PFSK-1 (cell line): ENCODE results near the gene C16orf46.

Experiments
- FOXP2 ChIP-seq: optimal IDR thresholded peaks from 2 replicates; pipeline ENCODE3; 2011; ENCODE audit warnings: borderline replicate concordance, control low read depth, inconsistent platforms; ENCODE audit not compliant: insufficient read depth; ENCODE audit errors: extremely low read length, extremely low read depth
- TAF1 ChIP-seq: IDR thresholded peaks from 2 replicates; pipeline ENCODE4 v1.6.1; 2012; ENCODE audit warnings: low read length, control low read depth, borderline replicate concordance; ENCODE audit not compliant: insufficient read depth
- TF ChIP-seq, protein P1 (sequence below), 2 experiments: IDR thresholded peaks; 2 replicates each; pipeline versions ENCODE4 v1.6.1 to v1.8.0; 2011 to 2012; ENCODE audit warnings: low read depth in 2 of 2, low read length in 2 of 2, control low read depth in 1 of 2, inconsistent platforms in 1 of 2, mild to moderate bottlenecking in 1 of 2, moderate library complexity in 1 of 2; ENCODE audit not compliant: insufficient read depth in 1 of 2

DNA sequence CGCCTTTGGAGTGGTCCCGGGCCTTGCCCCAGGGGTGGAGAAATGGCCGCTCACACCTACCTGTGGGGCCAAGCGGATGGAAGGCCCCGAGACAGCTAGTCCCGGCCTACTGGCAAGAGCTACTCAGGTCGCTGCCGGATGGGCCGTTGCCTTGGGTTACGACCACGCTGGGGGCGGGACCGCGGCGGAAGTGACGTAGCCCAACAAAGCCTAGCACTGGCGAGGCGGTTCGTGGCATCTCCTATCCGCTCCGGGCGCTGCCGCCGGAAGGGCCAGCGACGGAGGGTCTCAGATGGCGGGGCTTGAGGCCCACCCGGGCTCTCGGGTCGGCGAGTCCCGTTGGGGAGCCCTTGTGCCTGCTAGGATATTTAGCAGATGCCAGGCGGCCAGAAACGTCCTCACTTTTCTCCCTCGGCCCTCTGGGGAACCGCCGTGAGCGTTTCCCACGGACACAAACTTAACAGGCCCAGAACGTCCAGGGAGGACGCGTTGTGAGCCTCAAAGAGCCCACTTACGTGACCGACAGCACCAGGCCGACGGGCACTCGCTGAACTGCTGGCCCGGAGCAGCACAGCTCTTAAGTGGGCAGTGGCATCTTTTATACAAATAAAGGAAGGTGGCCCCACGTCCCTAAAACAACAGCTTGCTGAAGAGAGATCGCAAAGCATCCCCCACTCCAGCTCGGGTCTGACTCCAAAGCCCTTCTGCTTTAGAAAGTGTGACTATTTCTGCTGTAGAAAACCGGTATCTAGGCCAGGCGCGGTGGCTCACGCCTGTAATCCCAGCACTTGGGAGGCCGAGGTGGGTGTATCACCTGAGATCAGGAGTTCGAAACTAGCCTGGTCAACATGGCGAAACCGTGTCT lies at the start of gene C16orf46:
- no peak for TF ChIP-seq TAF1
- TF ChIP-seq, protein P1, sequence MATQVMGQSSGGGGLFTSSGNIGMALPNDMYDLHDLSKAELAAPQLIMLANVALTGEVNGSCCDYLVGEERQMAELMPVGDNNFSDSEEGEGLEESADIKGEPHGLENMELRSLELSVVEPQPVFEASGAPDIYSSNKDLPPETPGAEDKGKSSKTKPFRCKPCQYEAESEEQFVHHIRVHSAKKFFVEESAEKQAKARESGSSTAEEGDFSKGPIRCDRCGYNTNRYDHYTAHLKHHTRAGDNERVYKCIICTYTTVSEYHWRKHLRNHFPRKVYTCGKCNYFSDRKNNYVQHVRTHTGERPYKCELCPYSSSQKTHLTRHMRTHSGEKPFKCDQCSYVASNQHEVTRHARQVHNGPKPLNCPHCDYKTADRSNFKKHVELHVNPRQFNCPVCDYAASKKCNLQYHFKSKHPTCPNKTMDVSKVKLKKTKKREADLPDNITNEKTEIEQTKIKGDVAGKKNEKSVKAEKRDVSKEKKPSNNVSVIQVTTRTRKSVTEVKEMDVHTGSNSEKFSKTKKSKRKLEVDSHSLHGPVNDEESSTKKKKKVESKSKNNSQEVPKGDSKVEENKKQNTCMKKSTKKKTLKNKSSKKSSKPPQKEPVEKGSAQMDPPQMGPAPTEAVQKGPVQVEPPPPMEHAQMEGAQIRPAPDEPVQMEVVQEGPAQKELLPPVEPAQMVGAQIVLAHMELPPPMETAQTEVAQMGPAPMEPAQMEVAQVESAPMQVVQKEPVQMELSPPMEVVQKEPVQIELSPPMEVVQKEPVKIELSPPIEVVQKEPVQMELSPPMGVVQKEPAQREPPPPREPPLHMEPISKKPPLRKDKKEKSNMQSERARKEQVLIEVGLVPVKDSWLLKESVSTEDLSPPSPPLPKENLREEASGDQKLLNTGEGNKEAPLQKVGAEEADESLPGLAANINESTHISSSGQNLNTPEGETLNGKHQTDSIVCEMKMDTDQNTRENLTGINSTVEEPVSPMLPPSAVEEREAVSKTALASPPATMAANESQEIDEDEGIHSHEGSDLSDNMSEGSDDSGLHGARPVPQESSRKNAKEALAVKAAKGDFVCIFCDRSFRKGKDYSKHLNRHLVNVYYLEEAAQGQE (IDR thresholded peaks at IDR 0.05; ENCODE audit: insufficient read depth in 1 of 2, low read depth in 2 of 2, low read length in 2 of 2): no peak
- TF ChIP-seq FOXP2: peak; percentile 88
